Measurements from ENCODE around the gene SLC35E2B. TPM values are rescaled to one million over a fixed set of nuclear protein-coding genes. Genes with fewer than 3 reads are reported as not detected.
"Not testable (repeated sequence)": the region's sequence is repeated elsewhere in the genome, so short reads cannot be mapped to it uniquely, and the experiment has no call there.

Gene SLC35E2B
- total RNA-seq, 2 donors from 2014 or later = 30.6 to 56.7 TPM

DNA sequence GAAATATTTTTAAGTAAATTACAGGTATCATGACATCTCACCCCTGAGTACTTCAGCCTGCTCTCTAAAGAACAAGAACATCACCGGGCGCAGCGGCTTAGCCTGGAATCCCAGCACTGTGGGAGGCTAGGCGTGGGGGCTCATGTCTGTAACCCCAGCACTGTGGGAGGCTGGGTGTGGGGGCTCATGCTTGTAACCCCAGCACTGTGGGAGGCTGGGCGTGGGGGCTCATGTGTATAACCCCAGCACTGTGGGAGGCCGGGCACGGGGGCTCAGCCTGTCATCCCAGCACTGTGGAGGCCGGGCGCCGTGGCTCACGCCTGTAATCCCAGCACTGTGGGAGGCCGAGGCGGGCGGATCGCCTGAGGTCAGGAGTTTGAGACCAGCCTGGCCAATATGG is 26.1 kb downstream of the SLC35E2B start:
- DNase-seq = peak in 2 of 4 donors; percentile 4 to 9
- Histone ChIP-seq H3K4me1 (peaks cover 18% of the 10 kb centered on the region), H3K36me3 (replicated peaks in 1 of 2; ENCODE audit: insufficient read depth in 1 of 2, low read depth in 2 of 2) (peaks cover 0 to 15% of the 10 kb centered on the region in 2 donors), H3K9me3 (no peaks in the 10 kb centered on the region), H3K27me3 (no peaks in the 10 kb centered on the region), H3K4me3 (no peak overlapping the region), H3K27ac (no peak overlapping the region)
- ATAC-seq = no peak
- no peak for TF ChIP-seq POLR2A (IDR thresholded peaks at IDR 0.05)
- intact Hi-C loops (cut with DNase I) = no loop called here
- 92 to 98% methylated on average over 9 to 13 of the region's 15 CpGs for WGBS, 2 donors

- ATAC-seq (no peak), DNase-seq (peak in 2 of 4 donors; percentile 13 to 23)
- Histone ChIP-seq H3K36me3 (replicated peaks in 1 of 2; ENCODE audit: insufficient read depth in 1 of 2, low read depth in 2 of 2) (peaks cover 0 to 11% of the 10 kb centered on the region in 2 donors), H3K4me1 (peaks cover 18% of the 10 kb centered on the region), H3K27ac (peak overlapping the region in 1 of 4 donors; percentile 78), H3K27me3 (no peaks in the 10 kb centered on the region), H3K9me3 (no peaks in the 10 kb centered on the region), H3K4me3 (no peak overlapping the region)
- intact Hi-C loops (cut with DNase I) = no loop called here
- TF ChIP-seq CTCF (IDR thresholded peaks at IDR 0.05) (peak in 2 of 7 experiments; percentile 14 to 24), POLR2A (IDR thresholded peaks at IDR 0.05) (no peak)
- WGBS, 2 donors = 73 to 78% methylated on average over 14 to 25 of the region's 25 CpGs
Measured at GRCh38 chr1:1665815-1666251, 26.8 kb downstream of the SLC35E2B start.

DNA sequence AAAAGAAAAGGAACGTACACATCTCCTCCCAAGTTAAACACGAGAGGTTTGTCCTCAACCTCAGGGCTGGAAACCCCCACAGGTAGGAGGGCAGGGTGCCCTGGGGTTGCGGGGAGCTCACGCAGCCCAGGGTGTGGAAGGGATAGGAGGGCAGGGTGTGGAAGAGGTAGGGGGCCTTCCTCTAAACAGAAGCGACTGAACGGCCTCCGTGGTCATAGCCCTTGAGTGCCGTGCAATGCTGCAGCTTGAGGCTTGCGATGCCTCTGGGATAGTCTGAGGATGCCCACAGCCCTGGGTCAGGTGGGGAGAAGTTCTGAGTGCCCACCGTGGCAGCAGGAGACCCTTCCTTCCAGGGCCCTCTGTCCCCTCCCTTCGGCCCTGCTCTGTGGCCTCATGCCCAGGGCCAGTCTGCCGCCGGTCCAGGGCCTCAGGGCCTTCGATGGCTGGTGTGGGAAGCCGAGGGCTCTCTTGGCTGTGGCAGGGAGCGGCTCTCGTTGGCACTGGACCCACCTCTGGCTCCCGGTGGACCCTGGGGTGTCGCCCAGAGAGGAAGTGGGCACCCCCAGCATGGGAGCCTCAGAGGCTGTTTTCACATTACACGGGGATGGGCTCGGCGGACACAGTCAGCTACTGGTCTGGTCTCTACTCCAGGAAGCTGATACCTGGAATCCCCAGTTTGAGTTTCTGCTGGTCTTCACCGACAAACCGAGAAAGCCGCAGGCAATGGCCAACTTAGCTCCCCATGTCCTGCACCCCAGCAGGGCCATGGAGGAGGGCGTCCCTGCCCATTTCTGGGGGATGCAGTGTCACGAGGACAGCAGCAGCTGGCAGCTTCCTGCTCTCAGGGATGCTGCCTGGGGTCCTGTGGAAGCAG is 27.4 kb downstream of the SLC35E2B start:
- H3K9me3 ChIP-seq = no peaks in the 10 kb centered on the region
- peak overlapping the region; percentile 58 to 78 (median 64) for H3K27ac ChIP-seq
- H3K36me3 ChIP-seq (replicated peaks in 1 of 2; ENCODE audit: insufficient read depth in 1 of 2, low read depth in 2 of 2) = peaks cover 0 to 11% of the 10 kb centered on the region in 2 donors
- H3K4me1 ChIP-seq = peaks cover 18% of the 10 kb centered on the region
- peak; percentile 4 for ATAC-seq
- H3K4me3 ChIP-seq = no peak overlapping the region
- TF ChIP-seq POLR2A (IDR thresholded peaks at IDR 0.05) (no peak), CTCF (IDR thresholded peaks at IDR 0.05) (no peak)
- peak in 1 of 4 donors; percentile 22 for DNase-seq
- intact Hi-C loops (cut with DNase I) = no loop called here
- 85 to 86% methylated on average over 14 to 27 of the region's 27 CpGs for WGBS, 2 donors
- no peaks in the 10 kb centered on the region for H3K27me3 ChIP-seq

- H3K36me3 ChIP-seq (replicated peaks in 1 of 2; ENCODE audit: insufficient read depth in 1 of 2, low read depth in 2 of 2) = peaks cover 0 to 11% of the 10 kb centered on the region in 2 donors
- 13% methylated on average over 1 of the region's 11 CpGs; no CpG with 5 or more reads in 1 of the 2 donors for WGBS, 2 donors
- peaks cover 23% of the 10 kb centered on the region for H3K4me1 ChIP-seq
- intact Hi-C loops (cut with DNase I); H3K27me3 ChIP-seq; H3K4me3 ChIP-seq; H3K9me3 ChIP-seq: not testable (repeated sequence)
- ATAC-seq (peak; percentile 57), DNase-seq (peak; percentile 70 to 94 (median 80))
- H3K27ac ChIP-seq = peak overlapping the region; percentile 58 to 78 (median 64)
Measured at GRCh38 chr1:1664318-1664717, 28.3 kb downstream of the SLC35E2B start.

- H3K9me3 ChIP-seq; H3K27me3 ChIP-seq; ATAC-seq; H3K4me3 ChIP-seq; intact Hi-C loops (cut with DNase I): not testable (repeated sequence)
- H3K27ac ChIP-seq = peak overlapping the region; percentile 54 to 78 (median 60)
- peak in 3 of 4 donors; percentile 50 to 61 (median 61) for DNase-seq
- H3K36me3 ChIP-seq (replicated peaks in 1 of 2; ENCODE audit: insufficient read depth in 1 of 2, low read depth in 2 of 2) = peaks cover 0 to 11% of the 10 kb centered on the region in 2 donors
- WGBS, 2 donors = 48% methylated on average over 15 of the region's 15 CpGs; no CpG with 5 or more reads in 1 of the 2 donors
- H3K4me1 ChIP-seq = peaks cover 23% of the 10 kb centered on the region
Measured at GRCh38 chr1:1662830-1663560, 29.6 kb downstream of the SLC35E2B start.

- intact Hi-C loops (cut with DNase I); ATAC-seq; DNase-seq; H3K9me3 ChIP-seq; H3K4me3 ChIP-seq; H3K27me3 ChIP-seq: not testable (repeated sequence)
- Histone ChIP-seq H3K36me3 (replicated peaks in 1 of 2; ENCODE audit: insufficient read depth in 1 of 2, low read depth in 2 of 2) (peaks cover 0 to 11% of the 10 kb centered on the region in 2 donors), H3K4me1 (peaks cover 23% of the 10 kb centered on the region), H3K27ac (peak overlapping the region; percentile 54 to 78 (median 60))
- WGBS, 2 donors = 55 to 82% methylated on average over 2 to 9 of the region's 9 CpGs
Measured at GRCh38 chr1:1662392-1662791, 30.2 kb downstream of the SLC35E2B start.

All from body of pancreas (tissue), 4 donors.